ENCODE measurements around the gene PES1.

The PES1 gene

DNA sequence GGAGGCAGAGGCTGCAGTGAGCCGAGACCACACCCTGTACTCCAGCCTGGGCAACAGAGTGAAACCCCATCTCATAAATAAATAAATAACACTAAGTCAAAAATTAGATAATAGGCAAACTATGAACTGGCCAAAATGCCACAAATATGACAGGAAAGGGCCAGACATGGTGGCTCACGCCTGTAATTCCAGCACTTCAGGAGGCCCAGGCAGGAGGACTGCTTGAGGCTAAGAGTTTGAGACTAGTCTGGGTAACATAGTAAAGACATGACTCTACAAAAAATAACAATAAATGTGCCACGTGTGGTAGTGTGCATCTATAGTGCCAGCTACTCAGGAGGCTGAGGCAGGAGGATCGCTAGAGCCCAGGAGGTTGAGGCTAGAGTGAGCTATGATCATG lies 65.1 kb downstream of the PES1 start:
- no peaks in the 10 kb centered on the region for H3K4me1 ChIP-seq (ENCODE audit: control insufficient read depth, insufficient read depth, low read depth, low read length)
- no peak overlapping the region for H3K4ac ChIP-seq (ENCODE audit: low read depth in 1 of 2, low read length in 2 of 2)
- no peak overlapping the region for H2AFZ ChIP-seq (ENCODE audit: low read depth, low read length)

More for the DNA sequence above, 65.1 kb downstream of the PES1 start:
- no peak overlapping the region for H2BK120ac ChIP-seq (ENCODE audit: low read depth, low read length)
- no peak overlapping the region for H2BK12ac ChIP-seq (ENCODE audit: low read length in 2 of 2)
- no peak overlapping the region for H3K23ac ChIP-seq (ENCODE audit: low read length in 2 of 2)
- no peak overlapping the region for H3K4me3 ChIP-seq (ENCODE audit: insufficient read depth in 1 of 2, low read depth in 1 of 2, low read length in 2 of 2)
- no peak overlapping the region for H3K9ac ChIP-seq (ENCODE audit: low read length)
- H3K36me3 ChIP-seq (ENCODE audit: control insufficient read depth in 1 of 2, insufficient read depth in 2 of 2, low read depth in 1 of 2, low read length in 2 of 2): peaks cover 0 to 30% of the 10 kb centered on the region in 2 experiments
- no peak overlapping the region for H2AK5ac ChIP-seq (ENCODE audit: low read length, severe bottlenecking)
- H2BK5ac ChIP-seq (ENCODE audit: low read depth, low read length, poor library complexity, severe bottlenecking): no peak overlapping the region
- H3K27me3 ChIP-seq (ENCODE audit: control insufficient read depth in 1 of 2, insufficient read depth in 1 of 2, low read length in 2 of 2): peaks cover 0 to 26% of the 10 kb centered on the region in 2 experiments
- no peaks in the 10 kb centered on the region for H3K9me3 ChIP-seq (ENCODE audit: control insufficient read depth, low read length)
- no peaks in the 10 kb centered on the region for H3K79me1 ChIP-seq (replicated peaks; ENCODE audit: low read length, poor library complexity, severe bottlenecking)
- H3K14ac ChIP-seq (ENCODE audit: low read length in 2 of 2): no peak overlapping the region
- no peak overlapping the region for H3K27ac ChIP-seq (ENCODE audit: low read length, poor library complexity, severe bottlenecking)
- no peak overlapping the region for H4K91ac ChIP-seq (ENCODE audit: low read length)
- no peak overlapping the region for H2BK15ac ChIP-seq (ENCODE audit: low read depth, poor library complexity, severe bottlenecking)
- H3K18ac ChIP-seq (ENCODE audit: low read depth in 1 of 2, low read length in 2 of 2): no peak overlapping the region
- DNase-seq: no peak
- 88% methylated on average over 4 of the region's 4 CpGs for WGBS
- no peak overlapping the region for H3K4me2 ChIP-seq (ENCODE audit: low read length, poor library complexity, severe bottlenecking)
- H4K8ac ChIP-seq (ENCODE audit: low read length): no peak overlapping the region
